GM12875 (cell line): ENCODE results near the gene ULK2.
"Not testable (repeated sequence)": the region's sequence is repeated elsewhere in the genome, so short reads cannot be mapped to it uniquely, and the experiment has no call there.

Source experiments
- H3K4me3 ChIP-seq: one replicate; pipeline ENCODE4 v1.5.1; 2011; ENCODE audit warnings: low read depth, low read length, control low read depth
- CTCF ChIP-seq: IDR thresholded peaks from 2 replicates; pipeline ENCODE4 v1.5.1; 2011; ENCODE audit warnings: low read depth, mild to moderate bottlenecking, control low read depth, inconsistent platforms, low read length, moderate library complexity, borderline replicate concordance; ENCODE audit not compliant: insufficient read depth

The ULK2 gene

GRCh38 chr17:19766016-19766415 lies 101.7 kb downstream of the ULK2 start:
- H3K4me3 ChIP-seq, result no peak overlapping the region
- no peak for TF ChIP-seq CTCF

GRCh38 chr17:19763991-19764390 lies 103.7 kb downstream of the ULK2 start:
- not testable (repeated sequence) for H3K4me3 ChIP-seq

GRCh38 chr17:19763416-19763815 lies 104.3 kb downstream of the ULK2 start:
- H3K4me3 ChIP-seq, result no peak overlapping the region
- TF ChIP-seq CTCF, result no peak

GRCh38 chr17:19762515-19762961 lies 105.2 kb downstream of the ULK2 start:
- no peak overlapping the region for H3K4me3 ChIP-seq
- TF ChIP-seq CTCF, result peak; percentile 92

GRCh38 chr17:19760746-19761145 lies 107.0 kb downstream of the ULK2 start:
- no peak for TF ChIP-seq CTCF
- H3K4me3 ChIP-seq, result no peak overlapping the region

GRCh38 chr17:19759568-19760549 lies 107.9 kb downstream of the ULK2 start:
- no peak overlapping the region for H3K4me3 ChIP-seq
- no peak for TF ChIP-seq CTCF

- H3K4me3 ChIP-seq, result no peak overlapping the region
- TF ChIP-seq CTCF, result no peak
Measured at GRCh38 chr17:19757536-19758180, 110.1 kb downstream of the ULK2 start.
